ENCODE measurements around the gene GDE1.

DNA sequence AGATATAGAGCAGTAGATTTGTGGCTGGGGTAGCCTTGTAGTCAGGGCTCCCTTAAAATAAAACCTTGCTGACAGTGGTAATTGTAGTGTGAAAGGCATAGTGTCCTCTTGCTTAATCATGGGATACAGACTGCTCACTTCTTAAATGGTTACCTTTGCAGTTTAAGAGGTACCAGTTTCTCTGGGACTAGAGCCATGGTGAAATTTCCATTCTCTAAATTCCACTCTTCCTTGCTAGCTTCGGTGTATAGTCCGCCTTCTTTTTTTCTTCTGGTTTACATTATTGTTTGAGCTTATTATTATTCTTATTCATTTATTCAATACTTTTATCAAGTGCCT is 3.5 kb upstream of the GDE1 start:
- TF ChIP-seq, protein P1, sequence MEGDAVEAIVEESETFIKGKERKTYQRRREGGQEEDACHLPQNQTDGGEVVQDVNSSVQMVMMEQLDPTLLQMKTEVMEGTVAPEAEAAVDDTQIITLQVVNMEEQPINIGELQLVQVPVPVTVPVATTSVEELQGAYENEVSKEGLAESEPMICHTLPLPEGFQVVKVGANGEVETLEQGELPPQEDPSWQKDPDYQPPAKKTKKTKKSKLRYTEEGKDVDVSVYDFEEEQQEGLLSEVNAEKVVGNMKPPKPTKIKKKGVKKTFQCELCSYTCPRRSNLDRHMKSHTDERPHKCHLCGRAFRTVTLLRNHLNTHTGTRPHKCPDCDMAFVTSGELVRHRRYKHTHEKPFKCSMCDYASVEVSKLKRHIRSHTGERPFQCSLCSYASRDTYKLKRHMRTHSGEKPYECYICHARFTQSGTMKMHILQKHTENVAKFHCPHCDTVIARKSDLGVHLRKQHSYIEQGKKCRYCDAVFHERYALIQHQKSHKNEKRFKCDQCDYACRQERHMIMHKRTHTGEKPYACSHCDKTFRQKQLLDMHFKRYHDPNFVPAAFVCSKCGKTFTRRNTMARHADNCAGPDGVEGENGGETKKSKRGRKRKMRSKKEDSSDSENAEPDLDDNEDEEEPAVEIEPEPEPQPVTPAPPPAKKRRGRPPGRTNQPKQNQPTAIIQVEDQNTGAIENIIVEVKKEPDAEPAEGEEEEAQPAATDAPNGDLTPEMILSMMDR (conservative IDR thresholded peaks at IDR 0.05; ENCODE audit: low read depth, low read length), result no peak
- no peak for TF ChIP-seq RAD21 (IDR thresholded peaks at IDR 0.05; ENCODE audit: low read length)
- no peak for TF ChIP-seq POLR2A (IDR thresholded peaks at IDR 0.05; ENCODE audit: low read depth, low read length)
- no peak for TF ChIP-seq CEBPB (IDR thresholded peaks at IDR 0.05; ENCODE audit: low read depth, low read length)
- TF ChIP-seq, protein P2, sequence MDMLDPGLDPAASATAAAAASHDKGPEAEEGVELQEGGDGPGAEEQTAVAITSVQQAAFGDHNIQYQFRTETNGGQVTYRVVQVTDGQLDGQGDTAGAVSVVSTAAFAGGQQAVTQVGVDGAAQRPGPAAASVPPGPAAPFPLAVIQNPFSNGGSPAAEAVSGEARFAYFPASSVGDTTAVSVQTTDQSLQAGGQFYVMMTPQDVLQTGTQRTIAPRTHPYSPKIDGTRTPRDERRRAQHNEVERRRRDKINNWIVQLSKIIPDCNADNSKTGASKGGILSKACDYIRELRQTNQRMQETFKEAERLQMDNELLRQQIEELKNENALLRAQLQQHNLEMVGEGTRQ (IDR thresholded peaks at IDR 0.05; ENCODE audit: low read depth, low read length), result no peak
- TF ChIP-seq BHLHE40 (IDR thresholded peaks at IDR 0.05; ENCODE audit: low read depth, low read length), result no peak
- no peak for TF ChIP-seq NFE2L2 (IDR thresholded peaks at IDR 0.05; ENCODE audit: low read depth, low read length)
- TF ChIP-seq MAFK (IDR thresholded peaks at IDR 0.05; ENCODE audit: low read depth, low read length), result no peak
- TF ChIP-seq MXI1 (IDR thresholded peaks at IDR 0.05; ENCODE audit: borderline replicate concordance, low read depth, low read length), result no peak

Data from IMR-90 (cell line).